HAP-1 (cell line): ENCODE measurements around the gene ATP1A3.
"Not testable (repeated sequence)": the region's sequence is repeated elsewhere in the genome, so short reads cannot be mapped to it uniquely, and the experiment has no call there.

Source experiments
- DNase-seq, 2 experiments: peaks; one replicate each; pipeline ENCODE4 v3.0.0-alpha.2; 2016 to 2020; ENCODE audit warnings: low spot score in 2 of 2
- H3K27me3 ChIP-seq: fragments of 250-450 bp; sonication (Bioruptor Pico); 2 replicates; pipeline ENCODE4 v1.5.1; 2020; ENCODE audit warnings: low read depth, mild to moderate bottlenecking, moderate library complexity
- H3K36me3 ChIP-seq: fragments of 250-450 bp; sonication (Bioruptor Pico); replicated peaks from 2 replicates; pipeline ENCODE4 v1.5.1; 2020; ENCODE audit warnings: mild to moderate bottlenecking
- H3K4me1 ChIP-seq: fragments of 250-450 bp; sonication (Bioruptor Pico); 2 replicates; pipeline ENCODE4 v1.5.1; 2020; ENCODE audit warnings: mild to moderate bottlenecking
- H3K4me3 ChIP-seq: fragments of 250-450 bp; sonication (Bioruptor Pico); 2 replicates; pipeline ENCODE4 v1.5.1; 2020; ENCODE audit warnings: mild to moderate bottlenecking, moderate library complexity
- H3K9me3 ChIP-seq: fragments of 250-450 bp; sonication (Bioruptor Pico); 2 replicates; pipeline ENCODE4 v1.5.1; 2020; ENCODE audit warnings: mild to moderate bottlenecking, moderate library complexity
- in situ Hi-C: fragments of 300-500 bp; cut with MboI; formaldehyde crosslinking; loops from 3 replicates; pipeline ENCODE4 v1.14.3; 2020; ENCODE audit warnings: low sequenced_read_pairs, inconsistent platforms, mixed read lengths

ATP1A3 gene

GRCh38 chr19:42023943-42024260 is 29.9 kb upstream of the ATP1A3 start:
- in situ Hi-C loops, result no loop called here
- no peak overlapping the region for H3K4me3 ChIP-seq
- H3K36me3 ChIP-seq, result no peaks in the 10 kb centered on the region
- no peaks in the 10 kb centered on the region for H3K4me1 ChIP-seq
- DNase-seq, result no peak
- H3K9me3 ChIP-seq, result no peaks in the 10 kb centered on the region
- H3K27me3 ChIP-seq, result no peaks in the 10 kb centered on the region

GRCh38 chr19:42023121-42023942 is 29.3 kb upstream of the ATP1A3 start:
- Histone ChIP-seq H3K4me1 (no peaks in the 10 kb centered on the region), H3K9me3 (no peaks in the 10 kb centered on the region), H3K4me3 (no peak overlapping the region), H3K36me3 (no peaks in the 10 kb centered on the region), H3K27me3 (no peaks in the 10 kb centered on the region)
- in situ Hi-C loops, result no loop called here
- peak; percentile 24 to 69 for DNase-seq

GRCh38 chr19:42022616-42023015 is 28.6 kb upstream of the ATP1A3 start:
- Histone ChIP-seq H3K9me3 (no peaks in the 10 kb centered on the region), H3K27me3 (no peaks in the 10 kb centered on the region), H3K36me3 (no peaks in the 10 kb centered on the region), H3K4me1 (no peaks in the 10 kb centered on the region), H3K4me3 (no peak overlapping the region)
- in situ Hi-C loops, result no loop called here
- DNase-seq, result no peak

- no peak for DNase-seq
- Histone ChIP-seq H3K36me3 (no peaks in the 10 kb centered on the region), H3K9me3 (no peaks in the 10 kb centered on the region), H3K4me3 (no peak overlapping the region), H3K27me3 (no peaks in the 10 kb centered on the region), H3K4me1 (no peaks in the 10 kb centered on the region)
- in situ Hi-C loops, result no loop called here
Measured at GRCh38 chr19:42021185-42021584, 27.2 kb upstream of the ATP1A3 start.

- in situ Hi-C loops, result no loop called here
- H3K4me3 ChIP-seq, result no peak overlapping the region
Measured at GRCh38 chr19:42018503-42019193, 24.6 kb upstream of the ATP1A3 start.

GRCh38 chr19:42017040-42017439 is 23.0 kb upstream of the ATP1A3 start:
- in situ Hi-C loops, result no loop called here
- Histone ChIP-seq H3K4me1 (no peaks in the 10 kb centered on the region), H3K36me3 (no peaks in the 10 kb centered on the region), H3K27me3 (no peaks in the 10 kb centered on the region), H3K9me3 (no peaks in the 10 kb centered on the region), H3K4me3 (no peak overlapping the region)
- no peak for DNase-seq

More at GRCh38 chr19:42018503-42019193, 24.6 kb upstream of the ATP1A3 start:
- no peak for DNase-seq
- no peaks in the 10 kb centered on the region for H3K36me3 ChIP-seq
- H3K27me3 ChIP-seq, result no peaks in the 10 kb centered on the region
- no peaks in the 10 kb centered on the region for H3K9me3 ChIP-seq
- H3K4me1 ChIP-seq, result no peaks in the 10 kb centered on the region

- in situ Hi-C loops, H3K4me1 ChIP-seq, H3K36me3 ChIP-seq, H3K9me3 ChIP-seq, H3K4me3 ChIP-seq, H3K27me3 ChIP-seq, DNase-seq: not testable (repeated sequence)
Measured at GRCh38 chr19:42012747-42013146, 18.7 kb upstream of the ATP1A3 start.

GRCh38 chr19:42010245-42011126 is 16.5 kb upstream of the ATP1A3 start:
- Histone ChIP-seq H3K9me3 (no peaks in the 10 kb centered on the region), H3K4me1 (no peaks in the 10 kb centered on the region; the same call in 1 of the 2 replicates), H3K36me3 (no peaks in the 10 kb centered on the region), H3K27me3 (no peaks in the 10 kb centered on the region), H3K4me3 (no peak overlapping the region)
- in situ Hi-C loops, result no loop called here
- DNase-seq, result no peak

- Histone ChIP-seq H3K9me3 (no peaks in the 10 kb centered on the region), H3K36me3 (no peaks in the 10 kb centered on the region), H3K4me1 (no peaks in the 10 kb centered on the region; the same call in 1 of the 2 replicates), H3K4me3 (no peak overlapping the region), H3K27me3 (peaks cover 11% of the 10 kb centered on the region)
- in situ Hi-C loops, result no loop called here
- DNase-seq, result no peak
Measured at GRCh38 chr19:42006569-42006968, 12.5 kb upstream of the ATP1A3 start.

GRCh38 chr19:42005504-42005903 is 11.5 kb upstream of the ATP1A3 start:
- Histone ChIP-seq H3K27me3 (peaks cover 12% of the 10 kb centered on the region), H3K4me1 (no peaks in the 10 kb centered on the region; the same call in 1 of the 2 replicates), H3K9me3 (no peaks in the 10 kb centered on the region), H3K4me3 (no peak overlapping the region), H3K36me3 (no peaks in the 10 kb centered on the region)
- in situ Hi-C loops, result no loop called here
- DNase-seq, result no peak

- H3K27me3 ChIP-seq, result peaks cover 12% of the 10 kb centered on the region
- no peaks in the 10 kb centered on the region for H3K9me3 ChIP-seq
- in situ Hi-C loops, result no loop called here
- no peaks in the 10 kb centered on the region for H3K4me1 ChIP-seq
- H3K36me3 ChIP-seq, result no peaks in the 10 kb centered on the region
- no peak overlapping the region for H3K4me3 ChIP-seq
- no peak for DNase-seq
Measured at GRCh38 chr19:42003506-42004294, 9.7 kb upstream of the ATP1A3 start.

GRCh38 chr19:41999878-42000208 is 5.8 kb upstream of the ATP1A3 start:
- no peak overlapping the region for H3K4me3 ChIP-seq
- DNase-seq, result no peak
- in situ Hi-C loops, result no loop called here
- H3K4me1 ChIP-seq, result no peaks in the 10 kb centered on the region
- H3K27me3 ChIP-seq, result peaks cover 20% of the 10 kb centered on the region
- no peaks in the 10 kb centered on the region for H3K36me3 ChIP-seq
- H3K9me3 ChIP-seq, result no peaks in the 10 kb centered on the region

- Histone ChIP-seq H3K4me1 (no peaks in the 10 kb centered on the region), H3K27me3 (peaks cover 17% of the 10 kb centered on the region), H3K36me3 (no peaks in the 10 kb centered on the region), H3K4me3 (no peak overlapping the region), H3K9me3 (no peaks in the 10 kb centered on the region)
- no peak for DNase-seq
- in situ Hi-C loops, result no loop called here
Measured at GRCh38 chr19:41999071-41999877, 5.2 kb upstream of the ATP1A3 start.
